ENCODE results near the gene GLI3.

Gene GLI3

DNA sequence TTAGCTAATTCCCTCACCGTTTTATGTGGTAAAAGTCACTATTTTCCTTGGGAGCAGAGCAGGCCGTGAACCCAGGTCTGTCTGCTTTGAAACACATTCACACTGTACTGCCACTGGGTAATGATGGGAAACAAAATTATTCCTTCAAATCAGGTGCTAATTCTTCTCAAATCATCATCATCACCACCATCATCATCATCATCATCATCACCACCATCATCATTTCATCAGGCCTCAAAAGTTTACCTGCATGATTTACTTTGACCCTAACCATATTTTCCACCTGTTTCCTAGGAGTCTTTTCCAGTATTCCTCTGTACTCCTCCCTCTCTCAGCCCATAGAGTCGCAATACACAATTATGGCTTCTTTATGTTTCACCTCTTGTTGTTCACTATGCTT is 220.5 kb downstream of the GLI3 start:
- Histone ChIP-seq H3K4me1 (ENCODE audit: insufficient read depth, low read length, poor library complexity, severe bottlenecking) (no peaks in the 10 kb centered on the region), H3K36me3 (ENCODE audit: insufficient read depth, low read length) (no peaks in the 10 kb centered on the region), H3K9me3 (ENCODE audit: insufficient read depth, low read depth, low read length) (peaks cover 16% of the 10 kb centered on the region; the same call in 1 of the 2 replicates), H3K4me3 (ENCODE audit: low read length, poor library complexity, severe bottlenecking) (no peak overlapping the region), H4K20me1 (ENCODE audit: insufficient read depth, low read length, poor library complexity, severe bottlenecking) (no peaks in the 10 kb centered on the region), H3K4me2 (ENCODE audit: low read depth, low read length, poor library complexity, severe bottlenecking) (no peak overlapping the region), H3K9me2 (replicated peaks; ENCODE audit: low read depth, low read length) (no peaks in the 10 kb centered on the region), H2AFZ (ENCODE audit: low read length) (no peak overlapping the region), H3K27me3 (ENCODE audit: insufficient read depth, low read length, poor library complexity, severe bottlenecking) (no peaks in the 10 kb centered on the region), H3K79me2 (ENCODE audit: insufficient read depth, low read length) (no peaks in the 10 kb centered on the region), H3F3A (ENCODE audit: low read depth) (no peaks in the 10 kb centered on the region), H3K9ac (ENCODE audit: low read depth, low read length, poor library complexity, severe bottlenecking) (no peak overlapping the region)
- TF ChIP-seq CTCF (conservative IDR thresholded peaks at IDR 0.05; ENCODE audit: low read length) (no peak), EZH2phosphoT487 (IDR thresholded peaks at IDR 0.05; ENCODE audit: borderline replicate concordance) (no peak)

DNA sequence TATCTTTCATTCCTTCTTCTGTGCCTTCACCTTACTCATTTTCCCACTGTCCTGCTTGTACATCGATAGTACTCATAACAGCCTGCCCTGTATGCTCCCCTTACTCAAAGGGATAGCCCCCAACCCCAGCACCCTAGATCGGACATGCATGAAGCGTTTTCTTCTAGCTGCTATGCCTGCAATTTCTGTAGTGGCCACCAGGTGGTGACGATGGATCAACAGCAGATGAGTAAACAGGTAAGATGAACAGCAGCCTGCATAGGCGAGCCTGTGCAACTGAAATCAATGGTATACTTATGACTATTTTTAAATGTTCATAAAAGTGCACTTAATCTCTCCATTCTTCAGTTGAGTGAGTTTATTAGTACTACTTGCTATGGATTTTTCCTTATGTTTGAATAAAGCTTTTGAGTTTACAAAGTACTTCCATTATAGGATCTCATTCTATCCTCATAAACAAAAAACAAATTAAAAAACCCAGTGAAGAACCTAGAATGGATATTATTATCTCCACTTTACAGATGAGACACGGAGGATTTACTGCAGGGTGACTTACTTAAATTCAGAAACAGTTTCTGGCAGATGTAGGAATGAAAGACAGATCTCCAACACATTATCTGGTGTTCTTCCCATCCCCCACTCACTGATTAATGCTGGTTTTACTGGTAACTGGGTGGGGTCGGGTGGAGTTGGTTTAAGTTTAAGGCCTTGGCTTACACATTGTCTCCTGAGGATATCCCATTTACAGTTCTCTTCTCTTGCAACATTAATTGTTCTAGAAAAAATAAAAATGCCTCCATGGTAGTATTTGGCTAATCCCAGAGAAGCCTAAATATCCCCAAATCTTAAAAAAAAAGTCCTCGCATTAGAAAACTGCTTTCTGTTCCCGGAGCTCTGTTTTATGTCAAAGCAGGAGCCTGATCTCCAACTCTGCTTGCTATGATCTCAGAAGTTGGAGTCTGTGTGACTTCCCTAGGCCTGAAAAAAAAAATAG is 222.1 kb downstream of the GLI3 start:
- Histone ChIP-seq H2AFZ (ENCODE audit: low read length) (no peak overlapping the region), H3K4me3 (ENCODE audit: low read length, poor library complexity, severe bottlenecking) (no peak overlapping the region), H3K4me1 (ENCODE audit: insufficient read depth, low read length, poor library complexity, severe bottlenecking) (no peaks in the 10 kb centered on the region), H3F3A (ENCODE audit: low read depth) (no peaks in the 10 kb centered on the region), H3K4me2 (ENCODE audit: low read depth, low read length, poor library complexity, severe bottlenecking) (no peak overlapping the region), H3K79me2 (ENCODE audit: insufficient read depth, low read length) (no peaks in the 10 kb centered on the region), H3K9ac (ENCODE audit: low read depth, low read length, poor library complexity, severe bottlenecking) (no peak overlapping the region), H3K27me3 (ENCODE audit: insufficient read depth, low read length, poor library complexity, severe bottlenecking) (no peaks in the 10 kb centered on the region), H3K9me3 (ENCODE audit: insufficient read depth, low read depth, low read length) (peaks cover 16% of the 10 kb centered on the region; the same call in 1 of the 2 replicates), H3K36me3 (ENCODE audit: insufficient read depth, low read length) (no peaks in the 10 kb centered on the region), H3K9me2 (replicated peaks; ENCODE audit: low read depth, low read length) (no peaks in the 10 kb centered on the region), H4K20me1 (ENCODE audit: insufficient read depth, low read length, poor library complexity, severe bottlenecking) (no peaks in the 10 kb centered on the region)
- peak; percentile 82 for TF ChIP-seq CTCF (conservative IDR thresholded peaks at IDR 0.05; ENCODE audit: low read length)
- TF ChIP-seq EZH2phosphoT487 (IDR thresholded peaks at IDR 0.05; ENCODE audit: borderline replicate concordance): no peak

DNA sequence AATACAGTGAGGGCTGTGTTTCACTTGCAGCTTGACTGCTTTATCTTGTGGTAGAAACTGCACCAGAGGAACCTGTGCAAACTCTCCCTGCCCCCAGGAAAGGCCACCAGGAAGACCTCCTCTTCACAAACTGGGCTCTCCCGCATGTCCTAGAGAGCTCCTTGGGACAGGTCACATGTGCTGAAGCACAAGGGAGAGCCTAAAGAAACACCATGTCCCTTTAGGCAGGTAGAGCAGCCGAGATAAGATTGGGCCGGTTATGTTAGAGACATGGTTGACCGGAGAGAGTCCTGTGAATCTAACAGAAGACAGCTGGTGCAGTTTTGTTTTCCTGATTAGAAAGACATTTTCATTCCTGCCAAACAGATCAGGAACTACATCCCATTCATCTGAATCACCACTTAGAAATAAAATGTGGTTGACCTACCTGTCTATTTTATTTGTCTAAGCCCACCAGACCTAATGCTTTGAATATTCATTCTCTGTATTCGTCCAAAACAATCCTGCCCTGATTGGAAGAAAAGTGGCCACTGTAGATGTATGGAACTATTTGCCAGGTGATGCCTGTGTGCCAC is 224.1 kb downstream of the GLI3 start:
- Histone ChIP-seq H2AFZ (ENCODE audit: low read length) (no peak overlapping the region), H3K4me1 (ENCODE audit: insufficient read depth, low read length, poor library complexity, severe bottlenecking) (no peaks in the 10 kb centered on the region), H3K36me3 (ENCODE audit: insufficient read depth, low read length) (no peaks in the 10 kb centered on the region), H4K20me1 (ENCODE audit: insufficient read depth, low read length, poor library complexity, severe bottlenecking) (no peaks in the 10 kb centered on the region), H3K4me3 (ENCODE audit: low read length, poor library complexity, severe bottlenecking) (no peak overlapping the region), H3K4me2 (ENCODE audit: low read depth, low read length, poor library complexity, severe bottlenecking) (no peak overlapping the region), H3F3A (ENCODE audit: low read depth) (no peaks in the 10 kb centered on the region), H3K79me2 (ENCODE audit: insufficient read depth, low read length) (no peaks in the 10 kb centered on the region), H3K9ac (ENCODE audit: low read depth, low read length, poor library complexity, severe bottlenecking) (no peak overlapping the region), H3K27me3 (ENCODE audit: insufficient read depth, low read length, poor library complexity, severe bottlenecking) (no peaks in the 10 kb centered on the region), H3K9me2 (replicated peaks; ENCODE audit: low read depth, low read length) (no peaks in the 10 kb centered on the region), H3K9me3 (ENCODE audit: insufficient read depth, low read depth, low read length) (peaks cover 16% of the 10 kb centered on the region; the same call in 1 of the 2 replicates)
- TF ChIP-seq CTCF (conservative IDR thresholded peaks at IDR 0.05; ENCODE audit: low read length) (no peak), EZH2phosphoT487 (IDR thresholded peaks at IDR 0.05; ENCODE audit: borderline replicate concordance) (no peak)

All from Loucy (cell line).